ENCODE data around the gene GMPS.

GMPS gene

GRCh38 chr3:155872904-155873646, 2.6 kb downstream of the GMPS start:
- no peak for TF ChIP-seq REST (IDR thresholded peaks at IDR 0.05; ENCODE audit: insufficient replicate concordance, low read depth)
- no peak for TF ChIP-seq CTCF (IDR thresholded peaks at IDR 0.05; ENCODE audit: insufficient read depth, low read length)
- TF ChIP-seq SPI1 (IDR thresholded peaks at IDR 0.05; ENCODE audit: borderline replicate concordance, low read depth): no peak
- TF ChIP-seq GABPA (IDR thresholded peaks at IDR 0.05; ENCODE audit: low read depth): no peak
- TF ChIP-seq POLR2AphosphoS5 (IDR thresholded peaks at IDR 0.05; ENCODE audit: low read depth): no peak
- Histone ChIP-seq H3K27ac (replicated peaks) (peak overlapping the region; percentile 99), H3K4me3 (replicated peaks; ENCODE audit: insufficient read depth, low read length) (peak overlapping the region; percentile 86), H3K27me3 (ENCODE audit: insufficient read depth, poor library complexity, severe bottlenecking) (no peaks in the 10 kb centered on the region)
- no peak for DNase-seq (ENCODE audit: low read depth in 1 of 2, low spot score in 1 of 2)

GRCh38 chr3:155876037-155876436, 5.6 kb downstream of the GMPS start:
- no peak overlapping the region for H3K27ac ChIP-seq (replicated peaks)
- no peak for DNase-seq (ENCODE audit: low read depth in 1 of 2, low spot score in 1 of 2)
- no peaks in the 10 kb centered on the region for H3K27me3 ChIP-seq (ENCODE audit: insufficient read depth, poor library complexity, severe bottlenecking)

More at GRCh38 chr3:155876037-155876436, 5.6 kb downstream of the GMPS start:
- TF ChIP-seq REST (IDR thresholded peaks at IDR 0.05; ENCODE audit: insufficient replicate concordance, low read depth): no peak
- no peak for TF ChIP-seq GABPA (IDR thresholded peaks at IDR 0.05; ENCODE audit: low read depth)
- no peak for TF ChIP-seq POLR2AphosphoS5 (IDR thresholded peaks at IDR 0.05; ENCODE audit: low read depth)
- no peak for TF ChIP-seq CTCF (IDR thresholded peaks at IDR 0.05; ENCODE audit: insufficient read depth, low read length)
- no peak for TF ChIP-seq SPI1 (IDR thresholded peaks at IDR 0.05; ENCODE audit: borderline replicate concordance, low read depth)
- no peak overlapping the region for H3K4me3 ChIP-seq (replicated peaks; ENCODE audit: insufficient read depth, low read length)
